ENCODE measurements around the gene CDK18.

Gene CDK18

DNA sequence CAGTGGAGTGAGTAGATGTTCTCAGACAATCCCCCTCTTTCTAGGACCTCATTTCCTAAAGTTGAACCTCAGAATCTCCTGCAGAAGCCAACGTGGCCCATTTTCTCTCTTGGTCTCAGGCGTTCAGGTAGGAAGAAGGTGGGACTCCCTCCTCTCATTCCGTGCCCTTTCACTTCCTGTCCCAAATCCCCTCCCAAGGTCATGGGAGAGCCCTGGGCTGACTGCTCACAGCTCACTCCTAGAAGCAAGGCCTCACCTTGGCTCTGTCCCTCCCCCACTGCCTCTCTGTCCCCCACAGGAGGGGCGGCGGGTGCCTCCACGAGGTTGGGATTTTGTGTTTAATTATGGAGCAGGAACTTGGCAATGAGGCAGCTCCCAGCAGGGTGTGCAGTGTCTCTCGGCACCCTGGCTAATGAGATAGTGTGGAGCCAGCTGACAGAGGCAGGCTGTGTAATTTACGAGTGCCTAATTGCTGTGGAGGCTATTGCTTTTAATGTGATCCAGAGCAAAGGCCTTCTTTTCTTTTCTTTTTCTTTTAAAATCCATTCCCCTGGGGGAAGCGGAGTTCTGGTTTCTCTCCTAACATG, 9.1 kb upstream of the CDK18 start:
- TF ChIP-seq CTCF (IDR thresholded peaks at IDR 0.05; ENCODE audit: low read depth, low read length) (no peak), EZH2phosphoT487 (IDR thresholded peaks at IDR 0.05; ENCODE audit: low read depth) (no peak)
- Histone ChIP-seq H3K9me3 (ENCODE audit: insufficient read depth, low read length) (no peaks in the 10 kb centered on the region), H3K4me2 (ENCODE audit: low read length) (no peak overlapping the region), H3K4me3 (ENCODE audit: low read length) (no peak overlapping the region), H3K27ac (ENCODE audit: low read length) (no peak overlapping the region), H4K20me1 (ENCODE audit: insufficient read depth, low read length) (no peaks in the 10 kb centered on the region), H3K27me3 (ENCODE audit: low read depth, low read length) (peaks cover 37% of the 10 kb centered on the region), H3K9ac (ENCODE audit: low read length) (no peak overlapping the region), H3K4me1 (ENCODE audit: low read length) (peaks cover 9% of the 10 kb centered on the region), H3K36me3 (replicated peaks; ENCODE audit: low read depth, low read length) (no peaks in the 10 kb centered on the region), H2AFZ (ENCODE audit: low read depth, low read length) (no peak overlapping the region), H3K79me2 (ENCODE audit: low read length) (no peaks in the 10 kb centered on the region)

DNA sequence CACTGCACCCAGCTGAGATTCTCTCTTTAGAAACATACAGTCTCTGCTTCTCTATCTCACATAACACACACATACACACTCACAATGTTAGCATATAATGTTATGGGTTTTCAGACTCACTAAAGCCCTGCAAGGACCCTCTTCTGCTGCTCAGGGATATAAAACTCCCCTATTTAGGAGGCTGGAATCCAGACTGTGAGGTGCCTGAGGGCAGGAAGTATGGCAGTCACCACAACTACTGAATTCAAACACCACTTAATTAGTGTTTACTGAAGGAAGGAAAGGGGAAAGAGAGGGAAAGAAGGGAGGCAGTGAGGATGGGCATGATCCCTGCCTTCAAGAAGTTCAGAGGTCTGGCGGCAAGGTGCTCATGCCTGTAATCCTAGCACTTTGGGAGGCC, 7.8 kb upstream of the CDK18 start:
- Histone ChIP-seq H3K4me3 (ENCODE audit: low read length) (no peak overlapping the region), H3K9me3 (ENCODE audit: insufficient read depth, low read length) (no peaks in the 10 kb centered on the region), H3K27me3 (ENCODE audit: low read depth, low read length) (peaks cover 26% of the 10 kb centered on the region), H3K27ac (ENCODE audit: low read length) (no peak overlapping the region), H3K79me2 (ENCODE audit: low read length) (no peaks in the 10 kb centered on the region), H3K9ac (ENCODE audit: low read length) (no peak overlapping the region), H4K20me1 (ENCODE audit: insufficient read depth, low read length) (no peaks in the 10 kb centered on the region), H2AFZ (ENCODE audit: low read depth, low read length) (no peak overlapping the region), H3K4me2 (ENCODE audit: low read length) (no peak overlapping the region), H3K36me3 (replicated peaks; ENCODE audit: low read depth, low read length) (no peaks in the 10 kb centered on the region), H3K4me1 (ENCODE audit: low read length) (peaks cover 9% of the 10 kb centered on the region)
- TF ChIP-seq CTCF (IDR thresholded peaks at IDR 0.05; ENCODE audit: low read depth, low read length) (no peak), EZH2phosphoT487 (IDR thresholded peaks at IDR 0.05; ENCODE audit: low read depth) (no peak)

DNA sequence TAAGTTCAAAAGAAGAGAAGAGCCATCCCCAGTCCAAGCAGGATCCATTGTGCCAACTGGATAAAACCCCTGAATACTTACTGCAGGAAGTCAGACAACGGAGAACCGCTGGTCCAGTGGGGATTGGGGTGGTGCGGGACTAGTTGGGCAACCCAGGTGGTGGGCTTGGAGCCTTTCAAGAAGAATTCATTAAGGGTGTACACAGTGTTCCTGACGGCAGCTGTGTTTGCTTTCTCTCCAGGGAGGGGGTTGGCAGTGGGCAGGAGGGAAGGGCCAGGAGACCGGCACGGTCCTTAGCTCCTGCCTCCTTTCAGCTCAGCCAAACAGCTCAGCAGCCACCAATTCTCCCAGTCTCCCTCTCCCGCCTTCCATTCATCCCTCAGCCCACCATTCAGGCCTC, 7.1 kb upstream of the CDK18 start:
- Histone ChIP-seq H3K27ac (ENCODE audit: low read length) (no peak overlapping the region), H3K9ac (ENCODE audit: low read length) (no peak overlapping the region), H3K9me3 (ENCODE audit: insufficient read depth, low read length) (no peaks in the 10 kb centered on the region), H3K4me1 (ENCODE audit: low read length) (peaks cover 9% of the 10 kb centered on the region), H3K27me3 (ENCODE audit: low read depth, low read length) (peaks cover 19% of the 10 kb centered on the region), H3K4me3 (ENCODE audit: low read length) (no peak overlapping the region), H4K20me1 (ENCODE audit: insufficient read depth, low read length) (no peaks in the 10 kb centered on the region), H3K4me2 (ENCODE audit: low read length) (no peak overlapping the region), H3K36me3 (replicated peaks; ENCODE audit: low read depth, low read length) (no peaks in the 10 kb centered on the region), H2AFZ (ENCODE audit: low read depth, low read length) (no peak overlapping the region), H3K79me2 (ENCODE audit: low read length) (no peaks in the 10 kb centered on the region)
- TF ChIP-seq CTCF (IDR thresholded peaks at IDR 0.05; ENCODE audit: low read depth, low read length) = no peak
- TF ChIP-seq EZH2phosphoT487 (IDR thresholded peaks at IDR 0.05; ENCODE audit: low read depth) = no peak

- Histone ChIP-seq H3K27ac (ENCODE audit: low read length) (no peak overlapping the region), H3K4me2 (ENCODE audit: low read length) (no peak overlapping the region), H3K4me3 (ENCODE audit: low read length) (no peak overlapping the region), H3K4me1 (ENCODE audit: low read length) (peaks cover 14% of the 10 kb centered on the region), H3K27me3 (ENCODE audit: low read depth, low read length) (peaks cover 10% of the 10 kb centered on the region; the same call in 1 of the 2 replicates), H4K20me1 (ENCODE audit: insufficient read depth, low read length) (no peaks in the 10 kb centered on the region), H2AFZ (ENCODE audit: low read depth, low read length) (no peak overlapping the region), H3K9ac (ENCODE audit: low read length) (no peak overlapping the region), H3K36me3 (replicated peaks; ENCODE audit: low read depth, low read length) (no peaks in the 10 kb centered on the region), H3K9me3 (ENCODE audit: insufficient read depth, low read length) (no peaks in the 10 kb centered on the region), H3K79me2 (ENCODE audit: low read length) (no peaks in the 10 kb centered on the region)
- TF ChIP-seq EZH2phosphoT487 (IDR thresholded peaks at IDR 0.05; ENCODE audit: low read depth) = no peak
- TF ChIP-seq CTCF (IDR thresholded peaks at IDR 0.05; ENCODE audit: low read depth, low read length) = no peak
These were observed 4.7 kb upstream of the CDK18 start for GRCh38 chr1:205499789-205500188.

Measured in OCI-LY3 (cell line).